ENCODE measurements around the gene GCLC.

- TF ChIP-seq NFIC (IDR thresholded peaks at IDR 0.05) = no peak
- TF ChIP-seq ZNF830 (CRISPR knock-in tag; IDR thresholded peaks at IDR 0.05) = no peak
- no peak for TF ChIP-seq MTA3 (IDR thresholded peaks at IDR 0.05; ENCODE audit: borderline replicate concordance)
- TF ChIP-seq TBP (optimal IDR thresholded peaks at IDR 0.05; ENCODE audit: low read depth, low read length) = no peak
Observed at GRCh38 chr6:53529324-53530036, 15.4 kb downstream of the GCLC start.

Measured in K562 (cell line).